ENCODE data around the gene SPCS3. TPM values are rescaled to one million over a fixed set of nuclear protein-coding genes. Genes with fewer than 3 reads are reported as not detected.

Gene SPCS3
- total RNA-seq, 1 experiment from 2014 or later: 128 TPM

- H3K27me3 ChIP-seq (replicated peaks; ENCODE audit: insufficient read depth, low read depth, low read length, poor library complexity): peaks cover 18% of the 10 kb centered on the region
- H3K27ac ChIP-seq (ENCODE audit: low read depth, low read length, poor library complexity, severe bottlenecking): no peak overlapping the region
- H3K4me3 ChIP-seq (ENCODE audit: low read depth, low read length, poor library complexity, severe bottlenecking): no peak overlapping the region
- BruUV-seq (replicated peaks): no TSS peak
- TF ChIP-seq CTCF (conservative IDR thresholded peaks at IDR 0.05; ENCODE audit: low read depth, low read length): no peak
- no peak for TF ChIP-seq EZH2 (IDR thresholded peaks at IDR 0.05; ENCODE audit: borderline replicate concordance, low read depth, low read length, poor library complexity, severe bottlenecking)
- no peak for DNase-seq (ENCODE audit: low spot score)
- CTCF ChIA-PET: no interaction called here
- intact Hi-C loops (cut with micrococcal nuclease; ENCODE audit: unreplicated experiment): loop anchor here (10.0 kb wide), 1 partner anchor 954 kb away; no protein-coding TSS in a partner anchor
- no peaks in the 10 kb centered on the region for H3K9me3 ChIP-seq (ENCODE audit: low read depth, low read length, poor library complexity, severe bottlenecking)
- no peaks in the 10 kb centered on the region for H3K4me1 ChIP-seq (ENCODE audit: insufficient read depth, low read length, poor library complexity, severe bottlenecking)
- POLR2A ChIA-PET (ENCODE audit: low non-redundant PET): interaction anchor here (0.6 kb wide), 1 partner anchor 929 kb away, joined by 4 read pairs; no protein-coding TSS in a partner anchor
- H3K36me3 ChIP-seq (ENCODE audit: insufficient read depth, low read length, poor library complexity, severe bottlenecking): no peaks in the 10 kb centered on the region
These were observed 60.8 kb downstream of the SPCS3 start for GRCh38 chr4:176380352-176381157.

Other genes starting within 250 kb of the SPCS3 start
- not detected in 2 replicates for gene SPATA4, start 124.4 kb upstream of the SPCS3 start, total RNA-seq (2021)
- gene ASB5, start 50.7 kb upstream of the SPCS3 start, total RNA-seq (2021): not detected in 2 replicates

Data from A673 (cell line).